Measurements from ENCODE around the gene CHD5. TPM values are rescaled to one million over a fixed set of nuclear protein-coding genes. Genes with fewer than 3 reads are reported as not detected.

Gene CHD5
- total RNA-seq, 2 experiments from 2014 or later = 0.67 to 0.96 TPM

- Mint-ChIP-seq H3K4me1 (no peaks in the 10 kb centered on the region), H3K27me3 (no peaks in the 10 kb centered on the region), H3K27ac (no peak overlapping the region), H3K4me3 (no peak overlapping the region), H3K9me3 (no peaks in the 10 kb centered on the region), H3K36me3 (ENCODE audit: low read depth) (no peaks in the 10 kb centered on the region)
- POLR2A ChIA-PET = no interaction called here
- CTCF ChIA-PET = no interaction called here
- no peak for DNase-seq
Measured at GRCh38 chr1:6166221-6166620, 13.9 kb downstream of the CHD5 start.

GRCh38 chr1:6165441-6165985 is 14.6 kb downstream of the CHD5 start:
- POLR2A ChIA-PET = no interaction called here
- Mint-ChIP-seq H3K4me3 (no peak overlapping the region), H3K36me3 (ENCODE audit: low read depth) (no peaks in the 10 kb centered on the region), H3K27me3 (peaks cover 4% of the 10 kb centered on the region), H3K9me3 (no peaks in the 10 kb centered on the region), H3K27ac (no peak overlapping the region), H3K4me1 (no peaks in the 10 kb centered on the region)
- CTCF ChIA-PET = interaction anchor here (0.6 kb wide), 1 partner anchor 174 kb away, joined by 3 read pairs; no protein-coding TSS in a partner anchor
- no peak for DNase-seq

DNA sequence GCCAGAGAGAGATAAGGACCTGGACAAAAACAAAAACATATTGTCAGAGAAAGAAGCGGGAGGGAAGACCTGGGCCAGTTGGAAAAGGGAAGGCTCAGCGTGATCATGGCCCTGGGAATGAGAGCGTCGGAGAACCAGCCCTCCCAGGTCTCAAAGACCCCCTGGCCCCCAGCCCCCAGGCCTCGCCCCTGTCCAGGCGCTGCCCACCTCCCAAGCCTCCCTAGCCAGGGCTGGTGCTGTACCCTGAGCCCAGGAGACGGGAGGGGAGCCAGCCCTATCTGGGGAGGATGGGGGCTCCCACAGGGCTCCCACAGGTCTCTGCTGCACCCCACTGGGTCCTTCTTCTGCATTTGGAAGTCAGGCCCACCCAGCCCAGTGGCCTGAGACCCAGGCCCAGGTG is 15.1 kb downstream of the CHD5 start:
- Mint-ChIP-seq H3K9me3 (no peaks in the 10 kb centered on the region), H3K27ac (no peak overlapping the region), H3K4me3 (no peak overlapping the region), H3K4me1 (no peaks in the 10 kb centered on the region), H3K27me3 (peaks cover 4% of the 10 kb centered on the region), H3K36me3 (ENCODE audit: low read depth) (no peaks in the 10 kb centered on the region)
- POLR2A ChIA-PET = no interaction called here
- CTCF ChIA-PET = interaction anchor here (0.6 kb wide), 1 partner anchor 175 kb away, joined by 3 read pairs; no protein-coding TSS in a partner anchor
- DNase-seq = no peak

DNA sequence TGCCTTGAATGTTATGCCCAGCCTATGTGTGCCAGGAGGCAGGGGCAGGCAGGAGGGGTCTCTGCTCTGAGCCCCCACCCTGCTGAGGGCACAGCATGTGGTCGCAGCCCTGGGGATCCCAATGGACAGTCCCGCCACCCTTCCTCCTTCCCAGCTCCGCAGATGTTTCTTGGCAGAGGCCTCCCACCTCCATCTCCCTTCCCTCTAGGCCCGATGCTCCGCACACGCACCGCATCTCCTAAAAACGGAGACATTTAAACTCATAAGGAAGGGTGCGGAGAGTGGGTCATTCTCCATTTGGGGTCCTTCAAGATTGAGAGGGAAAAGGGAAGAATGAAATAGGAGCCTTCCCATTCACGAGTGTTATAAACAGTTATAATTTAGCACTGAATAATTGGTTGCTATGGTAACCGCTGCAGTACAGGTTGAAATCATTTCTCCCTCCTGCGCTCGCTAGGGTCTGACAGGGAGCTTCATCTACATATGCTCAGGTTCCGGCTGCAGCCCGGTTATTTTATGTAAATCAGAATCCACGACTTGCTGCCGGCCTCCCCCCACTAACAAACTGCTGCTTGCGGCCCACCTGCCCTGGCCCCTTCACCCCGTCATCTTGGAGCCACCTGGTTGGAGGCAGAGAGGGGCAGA is 16.0 kb downstream of the CHD5 start:
- ChIA-PET POLR2A (no interaction called here), CTCF (no interaction called here)
- Mint-ChIP-seq H3K9me3 (no peaks in the 10 kb centered on the region), H3K4me3 (no peak overlapping the region), H3K4me1 (no peaks in the 10 kb centered on the region), H3K27ac (no peak overlapping the region), H3K36me3 (ENCODE audit: low read depth) (no peaks in the 10 kb centered on the region), H3K27me3 (peaks cover 6% of the 10 kb centered on the region)
- DNase-seq = no peak

GRCh38 chr1:6163191-6163972 is 16.7 kb downstream of the CHD5 start:
- H3K9me3 Mint-ChIP-seq = no peaks in the 10 kb centered on the region
- DNase-seq = no peak
- H3K27ac Mint-ChIP-seq = no peak overlapping the region
- no peak overlapping the region for H3K4me3 Mint-ChIP-seq
- POLR2A ChIA-PET = no interaction called here
- H3K27me3 Mint-ChIP-seq = peaks cover 7% of the 10 kb centered on the region
- H3K36me3 Mint-ChIP-seq (ENCODE audit: low read depth) = no peaks in the 10 kb centered on the region
- H3K4me1 Mint-ChIP-seq = no peaks in the 10 kb centered on the region
- CTCF ChIA-PET = no interaction called here

GRCh38 chr1:6162773-6163172 is 17.3 kb downstream of the CHD5 start:
- H3K36me3 Mint-ChIP-seq (ENCODE audit: low read depth) = no peaks in the 10 kb centered on the region
- H3K27ac Mint-ChIP-seq = no peak overlapping the region
- DNase-seq = no peak
- CTCF ChIA-PET = no interaction called here
- H3K27me3 Mint-ChIP-seq = peaks cover 7% of the 10 kb centered on the region
- no peaks in the 10 kb centered on the region for H3K4me1 Mint-ChIP-seq
- POLR2A ChIA-PET = no interaction called here
- H3K4me3 Mint-ChIP-seq = no peak overlapping the region
- no peaks in the 10 kb centered on the region for H3K9me3 Mint-ChIP-seq

- ChIA-PET POLR2A (no interaction called here), CTCF (interaction anchor here (0.6 kb wide), 1 partner anchor 226 kb away, joined by 4 read pairs; no protein-coding TSS in a partner anchor)
- Mint-ChIP-seq H3K4me1 (no peaks in the 10 kb centered on the region), H3K36me3 (ENCODE audit: low read depth) (no peaks in the 10 kb centered on the region), H3K27ac (no peak overlapping the region), H3K9me3 (no peaks in the 10 kb centered on the region), H3K27me3 (peaks cover 7% of the 10 kb centered on the region), H3K4me3 (no peak overlapping the region)
- no peak for DNase-seq
Measured at GRCh38 chr1:6162341-6162740, 17.8 kb downstream of the CHD5 start.

GRCh38 chr1:6158181-6158580 is 21.9 kb downstream of the CHD5 start:
- CTCF ChIA-PET = interaction anchor here (0.5 kb wide), 1 partner anchor 242 kb away, joined by 3 read pairs; no protein-coding TSS in a partner anchor
- DNase-seq = no peak

DNA sequence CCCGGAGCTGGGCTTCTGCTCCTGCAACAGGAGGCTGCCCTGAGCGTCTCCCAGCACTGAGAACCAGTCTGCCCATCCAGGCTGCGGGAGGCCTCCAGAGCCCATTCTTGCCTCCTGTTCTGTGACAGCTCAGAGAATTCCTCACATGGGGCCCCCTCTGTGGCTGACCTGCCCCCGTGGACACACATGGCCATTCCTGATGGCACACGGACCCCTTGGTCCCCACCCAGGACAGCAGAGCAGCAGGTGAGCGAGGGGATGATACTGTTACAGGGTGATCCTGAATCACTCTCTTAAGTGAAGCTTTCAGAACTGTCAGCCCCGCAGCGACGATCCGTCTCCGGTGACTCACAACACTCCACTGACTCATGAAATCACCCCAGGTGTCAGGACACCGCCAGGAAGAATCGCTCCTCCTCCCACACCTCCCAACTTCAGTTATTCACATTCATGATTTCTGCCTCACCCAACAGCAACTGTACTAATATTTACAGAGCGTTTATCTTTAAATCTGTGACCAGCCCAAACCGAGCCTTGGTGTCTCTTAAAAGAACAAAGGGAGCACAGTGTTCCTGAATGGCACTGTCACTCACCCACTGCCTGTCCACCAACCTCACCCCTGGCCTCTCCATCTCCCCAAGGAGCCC is 22.5 kb downstream of the CHD5 start:
- H3K36me3 Mint-ChIP-seq (ENCODE audit: low read depth) = no peaks in the 10 kb centered on the region

More at GRCh38 chr1:6158181-6158580, 21.9 kb downstream of the CHD5 start:
- Mint-ChIP-seq H3K4me3 (no peak overlapping the region), H3K9me3 (no peaks in the 10 kb centered on the region), H3K27ac (no peak overlapping the region), H3K27me3 (peaks cover 7% of the 10 kb centered on the region), H3K36me3 (ENCODE audit: low read depth) (no peaks in the 10 kb centered on the region), H3K4me1 (peaks cover 23% of the 10 kb centered on the region)
- POLR2A ChIA-PET = no interaction called here

GRCh38 chr1:6157132-6157527 is 23.0 kb downstream of the CHD5 start:
- Mint-ChIP-seq H3K27ac (no peak overlapping the region), H3K27me3 (peaks cover 7% of the 10 kb centered on the region), H3K9me3 (no peaks in the 10 kb centered on the region), H3K4me3 (no peak overlapping the region), H3K4me1 (peaks cover 23% of the 10 kb centered on the region), H3K36me3 (ENCODE audit: low read depth) (no peaks in the 10 kb centered on the region)
- CTCF ChIA-PET = no interaction called here
- POLR2A ChIA-PET = no interaction called here
- DNase-seq = no peak

More for the DNA sequence above, 22.5 kb downstream of the CHD5 start:
- Mint-ChIP-seq H3K27ac (no peak overlapping the region), H3K4me1 (peaks cover 23% of the 10 kb centered on the region), H3K9me3 (no peaks in the 10 kb centered on the region), H3K27me3 (peaks cover 7% of the 10 kb centered on the region), H3K4me3 (no peak overlapping the region)
- ChIA-PET CTCF (no interaction called here), POLR2A (no interaction called here)
- no peak for DNase-seq

DNA sequence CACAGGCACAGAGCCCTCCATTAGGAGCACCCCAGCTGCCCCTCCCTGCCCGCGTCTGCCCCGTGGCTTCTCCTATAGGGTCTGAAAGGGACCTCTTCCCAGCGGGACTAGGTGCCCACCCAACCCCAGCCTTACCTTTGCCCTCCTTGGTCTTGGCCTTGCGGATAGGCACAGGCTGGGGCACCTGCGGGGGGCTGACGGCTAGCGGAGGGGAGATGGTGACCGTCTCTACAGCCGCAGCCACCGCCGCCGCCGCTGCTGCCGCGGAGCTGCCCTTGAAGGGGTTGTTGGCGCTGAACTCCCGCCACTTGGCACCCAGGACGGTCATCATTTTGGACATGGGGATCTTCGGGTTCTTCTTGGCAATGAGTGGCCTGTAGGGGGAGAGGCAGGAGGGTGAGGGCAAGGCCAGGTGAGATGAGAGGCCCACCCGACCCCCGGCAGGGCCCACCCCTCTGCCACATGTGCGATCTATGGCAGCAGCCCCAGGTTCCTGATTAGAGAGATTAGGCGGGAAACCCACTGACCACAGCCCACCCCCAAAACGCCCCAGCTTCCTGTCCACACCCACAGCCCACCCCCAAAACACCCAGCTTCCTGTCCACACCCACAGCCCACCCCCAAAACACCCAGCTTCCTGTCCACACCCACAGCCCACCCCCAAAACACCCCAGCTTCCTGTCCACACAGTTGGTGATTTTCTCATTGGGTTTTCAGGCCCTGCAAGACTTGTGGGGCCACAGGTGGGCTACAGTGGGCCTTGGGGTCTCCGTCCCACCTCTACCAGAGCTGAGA is 25.4 kb downstream of the CHD5 start:
- CTCF ChIA-PET = no interaction called here
- peak overlapping the region; percentile 25 for H3K27ac Mint-ChIP-seq
- H3K4me1 Mint-ChIP-seq = peaks cover 23% of the 10 kb centered on the region
- H3K27me3 Mint-ChIP-seq = peaks cover 3% of the 10 kb centered on the region
- H3K4me3 Mint-ChIP-seq = no peak overlapping the region
- POLR2A ChIA-PET = no interaction called here
- DNase-seq = no peak
- no peaks in the 10 kb centered on the region for H3K36me3 Mint-ChIP-seq (ENCODE audit: low read depth)
- no peaks in the 10 kb centered on the region for H3K9me3 Mint-ChIP-seq

DNA sequence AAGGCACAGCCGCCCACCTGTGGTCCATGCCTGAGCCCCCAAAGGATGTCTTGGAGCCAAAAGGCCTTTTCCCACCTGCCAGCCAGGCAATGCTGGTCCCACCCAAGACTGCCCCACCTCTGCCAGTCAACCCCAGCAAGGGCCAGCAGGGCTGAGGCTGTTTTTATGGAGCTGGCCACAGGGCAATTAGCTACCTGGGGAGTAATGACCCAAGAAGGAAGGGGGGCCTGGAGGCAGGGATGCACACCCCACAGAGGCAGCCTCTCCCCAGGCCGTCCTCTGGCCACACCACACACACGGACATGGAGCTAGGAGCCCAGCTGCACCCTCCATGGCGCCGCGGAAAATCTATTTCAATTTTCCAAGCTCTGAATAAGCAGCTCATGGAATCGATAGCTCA is 27.2 kb downstream of the CHD5 start:
- DNase-seq = no peak
- Mint-ChIP-seq H3K27me3 (peaks cover 5% of the 10 kb centered on the region), H3K27ac (no peak overlapping the region), H3K9me3 (no peaks in the 10 kb centered on the region), H3K36me3 (ENCODE audit: low read depth) (no peaks in the 10 kb centered on the region), H3K4me1 (peaks cover 28% of the 10 kb centered on the region), H3K4me3 (no peak overlapping the region)
- CTCF ChIA-PET = interaction anchor here (0.8 to 2.0 kb wide), 2 partner anchors 15 to 93 kb away, joined by 3 to 5 read pairs; no protein-coding TSS in a partner anchor
- POLR2A ChIA-PET = no interaction called here
